ENCODE measurements around the gene CD40.

The CD40 gene

DNA sequence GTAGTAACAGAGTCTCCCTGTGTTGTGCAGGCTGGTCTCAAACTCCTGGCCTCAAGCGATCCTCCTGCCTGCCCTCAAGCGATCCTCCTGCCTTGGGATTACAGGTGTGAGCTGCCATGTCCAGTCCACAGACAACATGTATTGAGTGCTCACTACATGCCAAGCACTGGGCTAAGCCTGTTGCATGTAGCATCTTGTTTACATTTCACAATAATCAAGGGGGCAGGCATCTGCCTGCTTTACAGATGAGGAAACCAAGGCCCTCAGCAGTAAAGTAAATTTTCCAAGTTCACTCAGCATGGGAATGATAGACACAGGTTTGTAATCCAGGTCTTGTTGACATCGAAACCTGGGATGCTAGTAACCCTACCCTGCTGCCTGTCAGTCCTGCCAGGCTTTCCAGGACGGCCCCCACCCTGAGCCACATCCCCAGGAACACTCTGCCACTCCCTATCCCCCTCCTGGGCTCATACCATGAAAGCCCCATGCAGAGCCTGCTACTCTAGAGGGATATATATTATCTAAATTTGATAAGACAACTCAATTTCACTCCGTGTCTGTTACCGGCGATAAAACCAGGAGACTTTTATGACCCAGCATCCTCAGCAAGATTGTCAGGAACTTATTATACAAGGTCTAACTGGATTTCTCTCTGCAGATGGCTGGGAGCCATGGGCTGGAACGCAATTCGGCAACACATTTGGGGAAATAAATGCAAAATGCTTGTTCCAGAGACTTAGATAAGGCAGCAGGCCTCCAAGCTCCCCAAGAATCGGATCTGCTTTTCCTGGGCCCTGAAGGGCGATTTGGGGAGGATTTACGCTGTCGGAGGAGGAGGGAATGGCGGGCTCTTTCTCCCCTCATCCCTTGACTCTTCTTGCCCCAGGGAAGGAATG is 30.4 kb downstream of the CD40 start:
- no peak for DNase-seq (ENCODE audit: low read depth in 2 of 2)

DNA sequence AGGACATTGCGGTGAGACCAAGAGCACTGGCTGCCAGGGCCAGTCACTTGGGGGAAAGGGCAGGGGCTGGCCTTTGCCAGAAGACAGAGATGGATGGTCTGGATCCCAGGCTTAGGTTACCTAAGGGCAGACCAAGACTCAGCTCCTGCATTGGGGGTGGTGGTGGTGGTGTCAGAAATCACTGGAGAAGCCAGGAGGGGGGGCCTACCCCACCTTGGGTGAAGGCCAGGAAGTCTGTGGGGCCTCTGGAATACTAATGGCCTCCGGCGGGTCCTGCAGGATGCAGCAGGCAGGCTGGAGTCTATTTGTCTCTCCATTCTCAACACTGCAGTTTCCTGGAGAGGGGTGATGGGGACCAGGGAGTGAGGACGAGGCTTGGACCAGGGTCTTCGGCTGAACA is 32.8 kb downstream of the CD40 start:
- no peak for DNase-seq (ENCODE audit: low read depth in 2 of 2)

DNA sequence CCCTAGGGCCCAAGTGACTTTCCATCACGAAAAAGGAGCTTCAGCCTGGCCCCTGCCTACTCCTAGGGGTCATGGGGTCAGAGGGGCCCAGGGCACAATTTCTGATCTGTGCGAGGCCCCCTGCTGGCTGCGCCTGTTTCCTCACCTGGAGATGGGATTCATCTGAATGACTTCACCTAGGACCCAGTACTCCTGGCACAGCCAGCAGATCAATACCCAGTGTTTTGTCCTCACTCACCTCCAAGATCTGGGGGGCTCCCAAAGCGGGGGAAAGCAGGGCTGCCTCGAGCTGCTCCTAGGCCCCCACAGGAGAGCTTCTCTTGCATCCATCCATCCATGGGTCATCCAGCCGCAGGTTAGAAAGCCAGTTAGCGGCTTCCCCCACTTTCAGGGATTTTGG is 33.8 kb downstream of the CD40 start:
- peak; percentile 9 to 32 for DNase-seq (ENCODE audit: low read depth in 2 of 2)

DNA sequence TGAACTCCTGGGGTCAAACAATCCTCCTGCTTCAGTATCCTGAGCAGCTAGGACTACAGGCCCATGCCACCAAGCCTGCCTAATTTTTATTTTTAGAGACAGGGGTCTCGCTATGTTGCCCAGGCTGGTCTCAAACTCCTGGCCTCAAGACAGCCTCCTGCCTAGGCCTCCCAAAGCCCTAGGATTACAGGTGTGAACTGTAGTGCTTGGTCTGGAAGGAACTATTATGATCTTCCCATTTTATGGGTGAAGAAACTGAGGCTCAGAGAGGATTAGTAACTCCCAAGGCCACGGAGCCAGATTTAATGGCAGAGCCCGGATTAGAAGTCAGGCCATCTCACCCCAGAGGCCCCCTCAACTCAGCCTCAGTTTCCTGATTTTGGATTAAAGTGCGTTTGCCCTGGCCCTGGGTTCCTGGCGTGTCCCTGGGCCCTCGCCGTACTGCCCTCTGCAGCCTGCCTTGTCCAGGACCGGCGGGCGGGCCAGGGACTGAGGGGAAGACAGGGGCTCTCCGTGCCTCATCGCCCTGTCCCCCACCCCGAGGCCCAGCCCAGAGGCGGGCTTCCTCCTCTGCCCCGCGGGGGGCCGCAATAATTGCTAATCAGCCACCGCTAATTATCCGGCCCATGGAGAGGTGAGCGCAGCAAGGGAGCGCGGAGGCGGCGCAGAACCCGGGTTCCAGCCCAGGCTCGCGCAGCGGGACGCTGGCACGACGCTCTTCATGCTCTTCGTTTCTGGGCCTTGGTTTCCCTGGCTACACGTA is 34.9 kb downstream of the CD40 start:
- no peak for DNase-seq (ENCODE audit: low read depth in 2 of 2)

DNA sequence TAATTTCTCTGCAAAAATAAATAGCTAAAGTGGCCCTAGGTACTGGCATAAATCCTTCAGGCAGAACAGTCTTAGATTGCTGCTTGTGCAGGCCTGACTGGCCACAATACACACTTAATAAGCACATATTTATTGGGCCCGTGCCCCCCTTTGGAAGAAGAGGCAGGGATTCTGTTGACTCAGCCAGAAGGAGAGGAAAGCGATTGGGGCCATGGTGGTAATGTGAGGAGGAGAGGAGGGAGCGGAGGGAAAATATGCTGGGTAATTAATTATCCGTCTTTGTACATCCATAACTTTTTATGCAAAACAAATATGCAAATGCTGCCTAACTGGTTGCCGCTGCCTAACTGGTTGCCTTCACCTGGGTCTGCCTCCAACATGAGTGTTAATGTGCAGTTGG is 36.2 kb downstream of the CD40 start:
- no peak for DNase-seq (ENCODE audit: low read depth in 2 of 2)

DNA sequence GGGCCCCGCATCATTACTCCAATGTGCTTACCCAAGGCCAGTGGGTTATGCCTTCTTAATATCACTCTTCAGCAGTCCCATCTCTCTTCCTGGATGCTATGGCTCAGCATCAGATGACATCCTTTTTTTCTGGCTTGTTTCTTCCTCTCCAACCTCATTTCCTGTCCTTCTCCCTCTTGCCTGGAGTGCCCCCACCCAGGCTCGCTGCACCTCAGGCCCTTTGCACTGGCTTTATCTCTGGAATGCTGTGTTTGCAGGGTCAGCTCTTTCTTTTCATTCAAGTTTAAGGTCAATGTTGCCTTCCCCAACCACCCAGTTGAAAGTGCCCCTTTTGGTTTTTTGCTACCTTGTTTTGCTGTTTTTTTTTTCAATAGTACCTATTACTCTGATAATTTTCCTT is 36.7 kb downstream of the CD40 start:
- DNase-seq (ENCODE audit: low read depth in 2 of 2) = no peak

DNA sequence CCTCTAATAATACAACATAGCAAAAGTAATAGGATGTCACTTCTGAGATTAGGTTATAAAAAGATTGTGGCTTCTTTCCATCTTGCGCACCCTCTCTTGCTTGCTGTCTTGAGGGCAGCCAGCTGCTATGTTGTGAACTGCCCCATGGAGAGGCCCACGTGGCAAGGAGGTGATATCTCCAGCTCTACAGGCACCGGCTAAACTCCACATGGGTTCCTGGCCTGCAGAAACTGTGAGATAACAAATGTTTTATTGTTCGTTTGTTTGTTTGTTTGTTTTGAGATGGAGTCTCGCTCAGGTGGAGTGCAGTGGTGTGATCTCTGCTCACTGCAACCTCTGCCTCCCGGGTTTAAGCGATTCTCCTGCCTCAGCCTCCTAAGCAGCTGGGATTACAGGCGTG is 38.0 kb downstream of the CD40 start:
- DNase-seq (ENCODE audit: low read depth in 2 of 2) = no peak

DNA sequence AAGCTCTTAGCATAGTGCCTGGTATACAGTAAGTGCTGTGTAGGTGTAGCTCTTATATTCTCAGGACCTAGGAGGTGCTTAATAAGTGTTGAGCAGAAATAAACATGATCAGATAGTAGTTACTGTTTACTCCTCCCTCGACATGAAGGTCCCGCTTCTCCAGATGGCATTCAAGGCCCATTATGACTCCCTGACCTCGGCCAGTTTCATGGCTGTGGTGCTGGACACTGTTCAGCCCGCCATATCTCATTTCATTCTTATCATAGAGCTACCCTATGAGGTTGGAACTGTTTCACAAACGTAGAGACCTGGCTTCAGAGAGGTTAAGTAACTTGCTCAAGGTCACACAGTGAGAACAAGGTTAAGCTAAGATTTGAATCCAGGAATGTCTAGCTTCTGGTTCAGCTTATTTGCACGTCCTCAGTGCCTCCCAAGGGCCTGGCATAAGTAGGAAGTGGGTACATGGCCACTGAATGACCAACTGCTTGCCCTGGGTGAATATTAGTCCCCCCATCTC is 39.0 kb downstream of the CD40 start:
- no peak for DNase-seq (ENCODE audit: low read depth in 2 of 2)

DNA sequence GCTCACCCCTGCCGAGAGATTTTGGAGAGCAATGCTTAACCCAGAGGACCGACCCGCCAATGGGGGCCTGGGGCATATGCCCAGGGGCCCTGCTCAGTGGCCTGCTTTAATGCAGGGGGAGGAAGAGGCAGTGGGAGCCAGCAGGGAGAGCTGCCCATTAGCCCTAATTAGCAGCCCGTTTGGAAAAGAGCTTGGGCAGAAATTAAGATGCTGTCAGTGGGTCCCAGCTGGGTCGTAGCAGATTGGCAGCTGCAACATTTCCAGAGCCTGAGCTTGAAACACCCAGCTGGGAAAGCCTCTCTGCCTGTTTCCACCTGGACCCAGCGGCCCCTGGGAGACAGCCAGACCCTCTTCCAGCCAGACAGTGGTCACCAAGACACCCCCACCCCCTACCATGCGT is 39.5 kb downstream of the CD40 start:
- no peak for DNase-seq (ENCODE audit: low read depth in 2 of 2)

DNA sequence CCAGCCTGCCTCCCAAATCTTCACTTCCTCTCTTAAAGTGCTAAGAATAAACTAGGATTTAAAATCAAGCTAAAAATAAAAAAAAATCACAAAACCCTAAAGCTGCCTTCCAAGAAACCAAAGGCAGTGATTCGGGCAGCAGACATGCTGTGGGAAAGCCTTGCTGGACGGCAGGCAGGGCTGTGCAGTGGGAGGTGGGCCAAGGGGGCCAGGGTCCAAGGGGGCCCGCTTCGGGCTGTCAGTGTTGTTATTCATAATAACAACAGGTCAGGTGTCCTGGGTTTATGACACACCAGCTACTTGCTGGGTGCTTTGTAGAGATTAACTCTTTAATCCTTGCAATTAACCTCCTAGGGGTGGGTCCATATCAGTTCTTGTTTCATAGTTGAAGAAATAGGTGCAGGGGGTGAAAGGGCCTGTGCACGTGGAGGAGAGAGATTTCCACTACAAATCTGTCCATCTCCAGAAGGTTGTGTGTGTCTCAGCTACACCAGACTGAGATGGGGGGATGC is 40.4 kb downstream of the CD40 start:
- no peak for DNase-seq (ENCODE audit: low read depth in 2 of 2)

DNA sequence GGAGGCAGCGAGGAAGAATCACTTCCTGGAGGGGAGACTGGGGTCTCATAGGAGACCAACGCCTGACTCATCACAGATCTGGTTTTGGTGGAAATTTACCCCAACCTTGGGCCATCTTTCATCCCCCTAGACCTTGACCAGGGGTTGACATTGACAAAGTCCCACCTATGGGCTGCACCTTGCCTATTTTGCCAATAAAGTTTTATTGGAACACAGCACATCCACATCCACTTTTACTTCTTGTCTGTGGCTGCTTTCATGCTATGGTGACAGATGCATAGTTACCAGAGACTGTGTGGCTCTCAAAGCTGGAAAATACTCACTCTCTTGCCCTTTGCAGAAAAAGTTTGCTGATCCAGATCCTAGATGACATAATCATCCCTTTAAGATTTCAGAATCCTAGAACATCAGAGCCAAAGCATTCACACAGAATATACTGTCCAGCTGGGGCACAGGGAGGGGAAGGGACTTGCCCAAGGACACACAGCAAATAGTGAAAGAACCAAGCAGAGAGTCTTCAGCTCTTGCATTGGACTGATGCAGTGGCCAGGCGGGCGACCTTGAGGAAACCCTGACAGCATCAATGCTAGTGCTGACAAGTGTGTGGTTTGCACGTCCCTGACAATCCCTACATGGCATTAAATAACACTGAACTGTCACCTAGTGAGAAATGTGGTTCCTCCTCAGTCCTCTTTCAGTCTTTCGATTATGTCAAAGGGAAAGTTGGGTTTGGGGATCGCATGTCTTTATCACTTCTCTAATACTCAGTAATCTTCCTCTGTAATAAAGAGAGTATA is 41.2 kb downstream of the CD40 start:
- no peak for DNase-seq (ENCODE audit: low read depth in 2 of 2)

DNA sequence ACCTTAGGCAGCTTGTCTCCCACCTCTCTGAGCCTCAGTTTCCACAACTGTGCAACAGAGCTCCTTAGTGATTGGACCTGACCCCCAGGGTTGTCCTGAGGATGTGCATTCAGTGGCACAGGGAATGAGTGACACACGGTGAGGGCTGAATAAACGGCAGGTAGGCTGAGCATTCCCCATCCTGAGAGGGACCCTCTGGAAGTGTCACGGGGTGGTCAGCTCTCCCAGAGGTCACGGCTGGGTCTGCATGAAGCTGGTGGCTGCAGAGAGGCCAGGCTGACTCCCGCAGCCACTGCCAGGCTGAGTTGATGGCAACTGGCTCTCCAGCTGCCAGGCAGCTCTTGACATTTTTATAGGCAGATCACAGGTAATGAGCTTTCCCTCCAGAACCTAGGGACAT is 42.5 kb downstream of the CD40 start:
- DNase-seq (ENCODE audit: low read depth in 2 of 2) = no peak

DNA sequence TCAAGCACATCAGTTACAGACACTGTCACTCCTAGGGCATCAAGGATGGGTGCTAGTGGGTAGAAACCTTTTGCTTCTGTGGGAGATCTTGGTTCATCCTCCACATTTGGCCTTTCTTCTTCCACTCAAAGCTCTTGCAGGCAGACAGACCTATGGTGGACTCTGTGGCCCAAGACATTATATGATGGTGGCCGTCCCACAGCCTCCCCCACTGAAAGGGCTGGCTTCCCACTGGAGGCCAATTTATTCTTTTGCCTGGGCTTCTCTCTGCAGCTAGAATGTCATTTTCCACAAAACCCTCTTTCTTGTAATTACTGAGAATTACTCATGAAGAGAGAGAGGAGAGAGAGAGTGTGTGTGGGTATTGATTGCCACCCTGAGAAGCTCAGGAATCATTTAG is 43.8 kb downstream of the CD40 start:
- DNase-seq (ENCODE audit: low read depth in 2 of 2) = no peak

DNA sequence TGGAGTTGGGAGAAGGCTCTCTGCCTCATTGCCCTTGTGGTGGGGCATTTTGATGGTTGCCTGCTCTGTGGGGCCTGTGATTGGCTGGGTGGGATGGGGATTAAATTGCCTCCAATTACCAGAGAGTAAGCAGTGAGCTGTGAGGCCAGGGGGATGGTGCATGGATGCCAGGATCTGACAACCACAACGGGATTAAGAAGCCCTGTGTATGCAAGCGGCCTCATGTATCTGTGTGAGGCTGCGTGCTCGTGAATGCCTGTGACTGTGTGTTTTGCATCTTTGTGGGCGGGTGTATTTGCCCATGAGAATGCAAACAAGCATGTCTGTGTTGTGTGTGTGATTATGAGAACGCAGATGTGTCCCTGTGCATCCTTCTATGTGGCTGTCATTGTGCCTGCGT is 46.1 kb downstream of the CD40 start:
- DNase-seq (ENCODE audit: low read depth in 2 of 2) = no peak

DNA sequence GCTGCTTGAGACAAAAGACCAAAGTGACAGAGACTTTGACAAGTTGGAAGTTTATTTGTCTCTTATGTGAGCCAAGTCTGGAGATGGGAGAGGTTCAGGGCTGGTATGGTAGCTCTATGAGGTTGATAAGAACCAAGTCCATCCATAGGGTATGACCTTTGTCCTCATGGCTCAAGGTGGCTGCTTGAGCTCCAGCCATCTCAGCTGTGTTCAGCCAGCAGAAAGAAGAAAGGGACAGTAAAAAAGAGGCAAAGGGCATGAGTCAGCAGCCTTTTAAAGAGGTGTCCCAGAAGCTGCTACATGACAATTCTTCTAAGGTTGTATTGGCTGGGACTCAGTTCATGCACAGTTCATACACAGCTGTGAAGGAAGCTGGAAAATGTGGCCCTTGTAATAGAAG is 49.0 kb downstream of the CD40 start:
- no peak for DNase-seq (ENCODE audit: low read depth in 2 of 2)

DNA sequence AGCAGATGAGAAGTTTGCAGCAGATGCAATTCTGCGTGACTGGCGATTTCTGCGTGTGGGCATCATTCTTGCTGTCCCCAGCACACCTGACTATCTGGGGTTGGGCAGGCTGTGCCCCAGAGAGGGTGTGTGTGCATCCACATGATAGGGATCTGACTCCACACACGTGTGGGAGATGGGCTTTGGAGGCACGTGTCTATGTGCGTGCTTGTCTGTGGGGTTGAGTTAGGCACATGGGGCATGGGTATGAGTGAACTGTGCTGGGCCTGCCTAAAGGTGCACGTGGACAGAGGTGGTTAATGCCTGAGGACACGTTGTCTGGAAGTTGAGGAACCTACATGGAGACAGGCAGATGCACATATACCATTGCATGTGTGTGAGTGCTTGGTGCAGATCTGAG is 50.3 kb downstream of the CD40 start:
- no peak for DNase-seq (ENCODE audit: low read depth in 2 of 2)

DNA sequence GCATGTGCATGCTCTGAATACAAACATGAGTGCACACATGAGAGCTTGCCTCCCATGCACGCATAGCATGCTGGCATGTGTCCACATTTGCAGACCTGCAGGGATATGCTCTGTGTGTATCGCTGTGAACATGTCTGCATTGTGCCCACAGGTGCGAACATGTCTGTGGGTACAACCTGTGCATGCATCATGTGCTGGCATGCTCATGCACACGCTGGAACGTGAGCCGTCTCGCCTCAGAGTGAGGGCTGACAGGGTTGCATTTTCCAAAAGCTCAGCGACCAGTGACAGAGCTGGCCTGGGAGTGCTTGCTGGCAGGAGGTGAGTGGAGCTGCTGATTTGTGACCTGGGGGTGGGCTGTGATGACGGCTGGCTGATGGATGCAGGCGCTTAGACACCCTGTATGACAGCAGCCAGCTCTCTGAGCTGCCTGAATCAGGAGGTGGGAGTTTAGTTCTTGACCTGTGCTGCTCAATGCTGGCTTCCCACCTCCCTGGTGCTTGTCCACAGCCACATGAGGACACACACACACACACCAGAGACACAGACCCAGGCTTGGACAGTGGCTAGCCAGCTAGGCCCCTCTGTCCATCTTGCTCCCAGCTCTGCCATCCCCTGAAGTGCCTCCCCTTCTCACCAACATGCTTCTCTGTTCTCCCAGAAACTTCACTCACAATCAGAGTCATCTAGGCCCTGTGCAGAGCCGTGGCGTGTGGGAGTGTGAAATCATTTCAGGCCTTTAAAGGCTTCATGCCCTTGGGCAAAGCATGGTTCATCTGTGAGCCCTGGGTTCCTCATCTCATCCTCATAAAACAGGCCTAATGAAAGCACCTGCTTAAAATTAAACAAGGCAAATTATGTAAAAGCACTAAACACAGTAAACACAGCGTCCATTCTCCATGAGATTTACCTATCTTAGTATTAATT is 51.4 kb downstream of the CD40 start:
- no peak for DNase-seq (ENCODE audit: low read depth in 2 of 2)

DNA sequence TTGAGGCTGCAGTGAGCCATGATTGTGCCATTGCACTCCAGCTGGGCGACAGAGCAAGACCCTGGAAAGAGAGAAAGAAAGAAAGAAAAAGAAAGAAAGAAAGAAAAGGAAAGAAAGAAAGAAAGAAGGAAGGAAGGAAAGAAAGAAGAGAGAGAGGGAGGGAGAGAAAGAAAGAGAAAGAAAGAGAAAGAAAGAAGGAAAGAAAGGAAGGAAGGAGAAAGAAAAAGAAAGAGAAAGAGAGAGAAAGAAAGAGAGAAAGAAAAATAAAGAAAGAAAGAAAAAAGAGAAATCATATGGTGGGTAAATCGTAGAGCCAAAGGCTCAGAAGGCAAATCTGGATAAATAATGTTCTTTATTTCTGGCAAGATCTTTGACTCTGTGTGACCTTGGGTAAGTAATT is 53.4 kb downstream of the CD40 start:
- DNase-seq (ENCODE audit: low read depth in 2 of 2) = no peak

DNA sequence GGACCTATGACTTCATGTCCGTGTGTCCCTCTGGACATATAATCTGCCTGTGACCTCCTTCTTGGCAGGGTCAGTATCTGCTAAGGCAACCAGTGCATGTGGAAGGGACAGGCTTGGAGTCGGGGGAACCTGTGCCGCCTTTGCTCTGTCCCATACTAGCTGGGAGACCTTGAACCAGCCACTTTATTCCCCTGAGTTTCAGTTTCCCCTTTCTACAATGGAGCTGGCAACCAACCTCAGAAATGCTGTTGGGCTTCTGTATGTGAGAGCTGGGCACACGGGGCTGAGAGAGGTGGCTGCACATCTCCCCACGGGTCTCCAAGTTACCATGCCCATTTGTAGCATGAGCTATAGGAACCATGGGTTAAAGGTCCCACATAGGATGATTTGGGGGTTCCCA is 53.8 kb downstream of the CD40 start:
- no peak for DNase-seq (ENCODE audit: low read depth in 2 of 2)

DNA sequence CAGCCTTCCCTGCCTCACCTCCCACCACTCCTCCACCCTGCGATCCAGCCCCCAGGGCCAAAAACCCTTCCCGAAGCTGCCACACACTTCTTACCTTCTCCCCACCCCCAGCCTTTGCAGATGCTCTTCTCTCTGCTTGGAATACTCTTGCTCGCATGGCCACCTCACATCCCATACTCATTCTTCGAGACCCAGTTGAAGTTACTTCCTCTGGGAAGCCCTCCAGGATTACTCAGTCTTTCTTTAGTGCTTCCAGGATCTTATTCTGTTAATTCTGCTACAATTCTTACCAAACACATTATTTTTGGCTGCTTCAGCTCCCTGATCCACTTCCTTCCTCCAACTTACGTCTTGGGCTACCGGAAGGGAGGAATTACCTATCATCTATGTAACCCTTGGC is 54.3 kb downstream of the CD40 start:
- DNase-seq (ENCODE audit: low read depth in 2 of 2) = no peak

DNA sequence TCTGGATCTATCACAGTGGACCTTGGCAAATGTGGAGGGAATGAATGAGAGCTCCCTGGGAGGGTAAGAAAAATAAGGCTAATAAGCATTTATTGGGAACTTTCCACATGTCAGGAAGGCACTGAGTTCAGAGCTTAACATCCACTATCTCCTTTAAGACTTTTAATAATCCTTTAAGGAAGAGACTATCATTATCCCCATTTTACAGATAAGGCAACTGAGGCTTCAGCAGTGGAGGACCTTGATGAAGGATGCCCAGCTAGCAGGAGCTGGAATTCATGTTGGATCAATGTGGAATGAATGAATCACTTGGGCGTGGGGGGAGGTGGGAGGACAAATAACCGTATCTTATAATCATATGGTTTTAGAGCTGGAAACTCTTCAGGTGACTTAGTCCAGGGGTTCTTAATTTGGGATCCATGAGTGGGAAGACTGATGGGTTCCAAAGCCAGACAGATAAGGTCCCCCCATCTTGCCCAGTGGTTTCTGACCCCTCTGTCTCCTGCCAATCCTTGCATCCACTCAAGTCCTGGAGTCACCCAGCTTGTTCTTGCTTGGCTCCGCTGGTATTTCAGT is 54.9 kb downstream of the CD40 start:
- DNase-seq (ENCODE audit: low read depth in 2 of 2) = no peak
